Measurements from ENCODE around the gene KCTD1. TPM values are rescaled to one million over a fixed set of nuclear protein-coding genes. Genes with fewer than 3 reads are reported as not detected.
A peak's percentile ranks its signal among the peaks of the same experiment; 100 is the strongest.

The KCTD1 gene
- total RNA-seq, 1 experiment from 2014 or later: 4.1 TPM

DNA sequence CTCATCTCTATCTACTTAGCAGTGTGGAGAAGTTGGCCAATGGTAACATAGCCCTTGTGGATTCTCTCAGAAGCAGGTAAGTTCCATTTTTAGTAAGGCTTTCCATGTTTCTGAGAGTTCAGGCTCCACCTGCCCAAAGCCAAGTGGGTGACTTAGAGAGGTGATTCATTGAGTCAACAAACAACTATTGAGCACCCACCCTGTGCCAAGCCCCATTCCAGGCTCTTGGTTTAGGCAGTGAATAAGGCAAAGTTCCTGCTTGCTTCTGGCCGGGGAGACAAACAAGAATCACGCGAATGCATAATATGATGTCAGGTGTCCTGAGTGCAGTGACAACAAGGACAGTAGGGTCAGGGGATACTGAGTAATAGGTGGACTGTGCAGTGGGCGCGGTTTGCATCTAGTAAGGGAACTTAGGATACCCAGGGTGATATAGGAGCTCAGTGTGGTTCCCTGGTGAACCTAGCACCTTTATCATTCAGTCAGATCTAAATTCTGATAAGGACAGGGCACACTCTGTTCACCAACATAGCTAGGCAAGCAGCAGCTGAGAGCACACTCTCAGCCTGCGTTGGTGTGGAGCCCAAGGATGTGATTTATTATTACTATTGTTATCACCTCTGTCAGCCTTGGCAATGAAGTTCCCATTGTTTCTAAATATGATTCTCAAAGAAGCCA is 31.7 kb upstream of the KCTD1 start:
- intact Hi-C loops (cut with micrococcal nuclease; ENCODE audit: unreplicated experiment): no loop called here
- TF ChIP-seq, protein P1, sequence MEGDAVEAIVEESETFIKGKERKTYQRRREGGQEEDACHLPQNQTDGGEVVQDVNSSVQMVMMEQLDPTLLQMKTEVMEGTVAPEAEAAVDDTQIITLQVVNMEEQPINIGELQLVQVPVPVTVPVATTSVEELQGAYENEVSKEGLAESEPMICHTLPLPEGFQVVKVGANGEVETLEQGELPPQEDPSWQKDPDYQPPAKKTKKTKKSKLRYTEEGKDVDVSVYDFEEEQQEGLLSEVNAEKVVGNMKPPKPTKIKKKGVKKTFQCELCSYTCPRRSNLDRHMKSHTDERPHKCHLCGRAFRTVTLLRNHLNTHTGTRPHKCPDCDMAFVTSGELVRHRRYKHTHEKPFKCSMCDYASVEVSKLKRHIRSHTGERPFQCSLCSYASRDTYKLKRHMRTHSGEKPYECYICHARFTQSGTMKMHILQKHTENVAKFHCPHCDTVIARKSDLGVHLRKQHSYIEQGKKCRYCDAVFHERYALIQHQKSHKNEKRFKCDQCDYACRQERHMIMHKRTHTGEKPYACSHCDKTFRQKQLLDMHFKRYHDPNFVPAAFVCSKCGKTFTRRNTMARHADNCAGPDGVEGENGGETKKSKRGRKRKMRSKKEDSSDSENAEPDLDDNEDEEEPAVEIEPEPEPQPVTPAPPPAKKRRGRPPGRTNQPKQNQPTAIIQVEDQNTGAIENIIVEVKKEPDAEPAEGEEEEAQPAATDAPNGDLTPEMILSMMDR (conservative IDR thresholded peaks at IDR 0.05; ENCODE audit: low read depth, low read length): no peak
- TF ChIP-seq EZH2 (IDR thresholded peaks at IDR 0.05; ENCODE audit: borderline replicate concordance, low read depth, low read length, poor library complexity, severe bottlenecking): no peak
- no peaks in the 10 kb centered on the region for H3K4me1 ChIP-seq (ENCODE audit: insufficient read depth, low read length, poor library complexity, severe bottlenecking)
- no peaks in the 10 kb centered on the region for H3K36me3 ChIP-seq (ENCODE audit: insufficient read depth, low read length, poor library complexity, severe bottlenecking)
- no peak for DNase-seq (ENCODE audit: low spot score)
- ChIA-PET CTCF (no interaction called here), POLR2A (ENCODE audit: low non-redundant PET) (no interaction called here)
- H3K27me3 ChIP-seq (replicated peaks; ENCODE audit: insufficient read depth, low read depth, low read length, poor library complexity): peaks cover 33% of the 10 kb centered on the region
- H3K4me3 ChIP-seq (ENCODE audit: low read depth, low read length, poor library complexity, severe bottlenecking): no peak overlapping the region
- H3K27ac ChIP-seq (ENCODE audit: low read depth, low read length, poor library complexity, severe bottlenecking): no peak overlapping the region
- no peaks in the 10 kb centered on the region for H3K9me3 ChIP-seq (ENCODE audit: low read depth, low read length, poor library complexity, severe bottlenecking)
- no TSS peak for BruUV-seq (replicated peaks)

DNA sequence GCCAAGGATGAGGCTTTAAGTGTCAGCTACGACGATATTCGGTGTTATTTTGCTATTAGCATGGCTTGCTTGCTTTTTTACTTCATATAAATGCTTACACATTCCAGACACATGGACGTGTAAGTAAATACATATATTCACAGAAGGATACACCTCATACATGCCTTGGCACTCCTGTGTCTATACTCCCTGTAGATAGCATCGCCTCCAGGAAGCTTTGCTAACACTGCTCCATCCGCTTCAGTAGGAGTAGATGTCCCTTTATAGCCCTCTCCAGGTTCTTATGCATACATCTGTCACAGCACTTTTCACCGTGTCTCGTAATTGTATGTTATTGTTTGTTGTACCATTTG is 27.5 kb upstream of the KCTD1 start:
- no peaks in the 10 kb centered on the region for H3K36me3 ChIP-seq (ENCODE audit: insufficient read depth, low read length, poor library complexity, severe bottlenecking)
- H3K27me3 ChIP-seq (replicated peaks; ENCODE audit: insufficient read depth, low read depth, low read length, poor library complexity): peaks cover 70% of the 10 kb centered on the region
- POLR2A ChIA-PET (ENCODE audit: low non-redundant PET): no interaction called here
- TF ChIP-seq, protein P1 (conservative IDR thresholded peaks at IDR 0.05; ENCODE audit: low read depth, low read length): no peak
- no peak for TF ChIP-seq EZH2 (IDR thresholded peaks at IDR 0.05; ENCODE audit: borderline replicate concordance, low read depth, low read length, poor library complexity, severe bottlenecking)
- H3K4me1 ChIP-seq (ENCODE audit: insufficient read depth, low read length, poor library complexity, severe bottlenecking): no peaks in the 10 kb centered on the region
- H3K9me3 ChIP-seq (ENCODE audit: low read depth, low read length, poor library complexity, severe bottlenecking): no peaks in the 10 kb centered on the region
- no TSS peak for BruUV-seq (replicated peaks)
- H3K27ac ChIP-seq (ENCODE audit: low read depth, low read length, poor library complexity, severe bottlenecking): no peak overlapping the region
- intact Hi-C loops (cut with micrococcal nuclease; ENCODE audit: unreplicated experiment): no loop called here
- no peak overlapping the region for H3K4me3 ChIP-seq (ENCODE audit: low read depth, low read length, poor library complexity, severe bottlenecking)
- no peak for DNase-seq (ENCODE audit: low spot score)
- CTCF ChIA-PET: no interaction called here

DNA sequence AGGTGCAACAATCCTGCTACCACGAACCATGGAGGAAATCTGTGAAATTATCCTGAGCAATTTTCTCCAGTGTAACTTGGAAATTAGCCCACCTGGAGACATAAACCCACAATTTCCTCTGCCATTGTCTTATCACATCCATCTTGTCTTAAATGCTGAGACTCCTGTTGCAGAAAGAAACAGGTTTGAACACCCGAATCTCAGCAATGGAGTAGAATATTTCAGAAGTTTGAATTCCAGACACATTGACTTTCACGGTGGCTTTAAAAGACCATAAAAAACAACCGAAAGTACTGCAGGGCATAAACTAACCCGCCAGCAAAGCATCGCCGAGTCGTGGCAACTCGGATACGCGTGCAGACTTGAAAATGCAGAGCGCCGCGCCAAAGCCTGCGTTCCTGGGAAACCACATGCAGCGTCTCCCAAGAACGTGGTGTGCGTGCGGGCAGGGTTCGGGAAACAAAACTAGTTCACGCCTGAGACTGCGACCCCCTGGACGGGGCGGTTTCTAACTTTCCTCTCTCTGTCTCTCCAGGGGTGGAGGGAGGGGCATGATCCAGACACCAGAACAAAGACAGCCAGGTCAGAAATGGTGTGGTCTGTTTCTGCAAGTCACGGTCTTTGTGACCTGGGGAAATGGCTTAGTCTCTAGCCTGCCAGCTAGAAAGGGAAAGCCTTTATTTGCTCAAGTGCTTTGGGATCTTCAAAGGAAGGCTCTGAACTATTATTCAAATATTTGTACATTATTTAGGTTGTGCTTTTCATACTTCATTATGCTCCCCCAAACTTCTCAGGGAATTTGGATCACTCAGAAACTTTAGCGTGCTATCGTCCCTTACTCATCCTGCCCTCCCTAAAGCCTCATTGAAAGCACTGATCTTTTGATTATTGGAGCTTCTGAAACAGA is 26.9 kb upstream of the KCTD1 start:
- H3K4me3 ChIP-seq (ENCODE audit: low read depth, low read length, poor library complexity, severe bottlenecking): peak overlapping the region; percentile 11
- no peak overlapping the region for H3K27ac ChIP-seq (ENCODE audit: low read depth, low read length, poor library complexity, severe bottlenecking)
- peak; percentile 22 for DNase-seq (ENCODE audit: low spot score)
- TF ChIP-seq, protein P1 (conservative IDR thresholded peaks at IDR 0.05; ENCODE audit: low read depth, low read length): no peak
- no peak for TF ChIP-seq EZH2 (IDR thresholded peaks at IDR 0.05; ENCODE audit: borderline replicate concordance, low read depth, low read length, poor library complexity, severe bottlenecking)
- no peaks in the 10 kb centered on the region for H3K9me3 ChIP-seq (ENCODE audit: low read depth, low read length, poor library complexity, severe bottlenecking)
- BruUV-seq (replicated peaks): no TSS peak
- ChIA-PET CTCF (no interaction called here), POLR2A (ENCODE audit: low non-redundant PET) (no interaction called here)
- H3K36me3 ChIP-seq (ENCODE audit: insufficient read depth, low read length, poor library complexity, severe bottlenecking): no peaks in the 10 kb centered on the region
- intact Hi-C loops (cut with micrococcal nuclease; ENCODE audit: unreplicated experiment): no loop called here
- H3K27me3 ChIP-seq (replicated peaks; ENCODE audit: insufficient read depth, low read depth, low read length, poor library complexity): peaks cover 71% of the 10 kb centered on the region
- H3K4me1 ChIP-seq (ENCODE audit: insufficient read depth, low read length, poor library complexity, severe bottlenecking): no peaks in the 10 kb centered on the region
